ENCODE results near the gene SMAD3. TPM values are rescaled to one million over a fixed set of nuclear protein-coding genes. Genes with fewer than 3 reads are reported as not detected.

Gene SMAD3
- total RNA-seq, 2 experiments from 2014 or later: 41.2 to 77.8 TPM

DNA sequence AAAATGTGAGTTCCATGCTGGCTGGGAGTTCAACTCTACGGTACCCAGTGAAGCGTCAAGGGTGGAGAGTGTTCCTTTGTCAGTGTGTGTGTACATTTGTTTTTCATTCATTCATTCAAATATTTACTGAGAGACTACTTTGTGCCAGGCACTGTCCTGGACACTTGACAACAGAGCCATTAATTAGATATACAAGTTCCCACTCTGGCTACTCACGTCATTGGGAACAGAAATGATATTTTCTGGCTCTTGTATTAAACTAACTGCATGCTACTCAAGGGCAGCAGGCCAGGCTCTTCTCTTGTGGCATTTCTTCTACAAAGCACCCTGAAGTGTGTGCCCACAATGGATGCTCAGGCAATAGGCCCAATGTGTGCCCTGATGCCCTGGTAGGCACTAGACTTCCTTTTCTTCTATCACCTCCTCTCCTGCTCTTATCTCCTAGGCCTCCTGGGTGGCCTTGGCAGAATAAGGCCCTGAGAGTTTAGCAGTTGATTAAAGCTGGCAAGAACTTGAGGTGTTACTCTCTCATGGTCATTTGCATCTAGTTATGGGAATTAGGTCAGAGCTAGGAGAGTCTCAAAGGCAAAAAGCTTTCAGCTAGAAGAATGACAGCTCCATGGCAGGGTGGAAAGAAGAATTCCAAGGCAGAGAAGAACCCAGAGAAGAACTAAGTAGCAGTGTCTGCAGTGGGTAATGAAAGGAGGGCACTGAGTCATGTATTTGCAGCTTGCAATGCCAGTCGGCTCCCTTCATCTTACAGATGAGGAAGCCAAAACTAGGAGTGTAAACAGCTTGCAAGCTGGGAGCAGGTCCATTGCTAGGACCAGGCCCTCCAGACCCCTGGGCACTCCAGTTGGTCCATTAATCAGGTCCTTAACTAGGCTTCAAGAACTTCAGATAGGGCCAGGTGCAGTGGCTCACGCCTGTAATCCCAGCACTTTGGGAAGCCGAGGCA lies 14.0 kb upstream of the SMAD3 start:
- H3K36me3 ChIP-seq (ENCODE audit: insufficient read depth, low read length): no peaks in the 10 kb centered on the region
- no peaks in the 10 kb centered on the region for H4K20me1 ChIP-seq (ENCODE audit: insufficient read depth, low read length)
- BruUV-seq (replicated peaks): no TSS peak
- H3K4me2 ChIP-seq (ENCODE audit: low read length): peak overlapping the region; percentile 46
- intact Hi-C loops (cut with micrococcal nuclease; ENCODE audit: unreplicated experiment): no loop called here
- no peak overlapping the region for H3K27ac ChIP-seq (ENCODE audit: low read depth, low read length, poor library complexity, severe bottlenecking)
- TF ChIP-seq, protein P1, sequence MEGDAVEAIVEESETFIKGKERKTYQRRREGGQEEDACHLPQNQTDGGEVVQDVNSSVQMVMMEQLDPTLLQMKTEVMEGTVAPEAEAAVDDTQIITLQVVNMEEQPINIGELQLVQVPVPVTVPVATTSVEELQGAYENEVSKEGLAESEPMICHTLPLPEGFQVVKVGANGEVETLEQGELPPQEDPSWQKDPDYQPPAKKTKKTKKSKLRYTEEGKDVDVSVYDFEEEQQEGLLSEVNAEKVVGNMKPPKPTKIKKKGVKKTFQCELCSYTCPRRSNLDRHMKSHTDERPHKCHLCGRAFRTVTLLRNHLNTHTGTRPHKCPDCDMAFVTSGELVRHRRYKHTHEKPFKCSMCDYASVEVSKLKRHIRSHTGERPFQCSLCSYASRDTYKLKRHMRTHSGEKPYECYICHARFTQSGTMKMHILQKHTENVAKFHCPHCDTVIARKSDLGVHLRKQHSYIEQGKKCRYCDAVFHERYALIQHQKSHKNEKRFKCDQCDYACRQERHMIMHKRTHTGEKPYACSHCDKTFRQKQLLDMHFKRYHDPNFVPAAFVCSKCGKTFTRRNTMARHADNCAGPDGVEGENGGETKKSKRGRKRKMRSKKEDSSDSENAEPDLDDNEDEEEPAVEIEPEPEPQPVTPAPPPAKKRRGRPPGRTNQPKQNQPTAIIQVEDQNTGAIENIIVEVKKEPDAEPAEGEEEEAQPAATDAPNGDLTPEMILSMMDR (conservative IDR thresholded peaks at IDR 0.05; ENCODE audit: low read length): no peak
- no peak for TF ChIP-seq EZH2phosphoT487 (IDR thresholded peaks at IDR 0.05; ENCODE audit: borderline replicate concordance, low read depth, low read length)
- no peak for DNase-seq (ENCODE audit: low spot score)
- no peaks in the 10 kb centered on the region for H3K79me2 ChIP-seq (ENCODE audit: insufficient read depth, low read depth, low read length)
- H3K4me3 ChIP-seq (ENCODE audit: low read depth, low read length, poor library complexity, severe bottlenecking): no peak overlapping the region
- CTCF ChIA-PET (ENCODE audit: unreplicated experiment): no interaction called here
- H2AFZ ChIP-seq (ENCODE audit: low read length): peak overlapping the region; percentile 88
- H3K9me3 ChIP-seq (ENCODE audit: low read length): no peaks in the 10 kb centered on the region
- H3K4me1 ChIP-seq (ENCODE audit: insufficient read depth, low read length, poor library complexity, severe bottlenecking): peaks cover 23% of the 10 kb centered on the region
- POLR2A ChIA-PET: interaction anchor here (0.7 kb wide), 1 partner anchor 15 kb away, joined by 3 read pairs; no protein-coding TSS in a partner anchor
- no peaks in the 10 kb centered on the region for H3K9me2 ChIP-seq (ENCODE audit: insufficient read depth, low read length)

DNA sequence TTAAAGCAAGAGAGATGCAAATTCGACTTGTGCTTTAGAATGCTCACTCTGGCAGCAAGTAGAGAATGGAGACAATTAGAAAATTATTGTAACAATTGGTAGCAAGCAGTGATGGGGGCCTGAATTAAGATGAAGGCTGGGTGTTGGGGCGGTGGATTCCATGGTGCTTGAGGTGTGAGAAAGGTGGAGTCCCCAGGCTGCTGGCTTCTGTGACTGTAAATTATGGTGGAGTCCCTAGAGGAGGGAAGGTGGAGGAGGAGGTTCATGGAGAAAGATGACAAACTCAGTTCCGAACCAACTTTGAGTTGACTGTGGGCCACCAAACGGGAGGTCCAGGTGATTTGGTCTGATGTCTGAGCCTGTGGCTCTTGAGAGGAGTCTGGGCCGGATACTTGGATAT lies 10.7 kb upstream of the SMAD3 start:
- POLR2A ChIA-PET: no interaction called here
- BruUV-seq (replicated peaks): no TSS peak

More for the DNA sequence above, 10.7 kb upstream of the SMAD3 start:
- H2AFZ ChIP-seq (ENCODE audit: low read length): no peak overlapping the region
- intact Hi-C loops (cut with micrococcal nuclease; ENCODE audit: unreplicated experiment): no loop called here
- H3K9me3 ChIP-seq (ENCODE audit: low read length): no peaks in the 10 kb centered on the region
- H3K36me3 ChIP-seq (ENCODE audit: insufficient read depth, low read length): no peaks in the 10 kb centered on the region
- H3K79me2 ChIP-seq (ENCODE audit: insufficient read depth, low read depth, low read length): no peaks in the 10 kb centered on the region
- CTCF ChIA-PET (ENCODE audit: unreplicated experiment): no interaction called here
- H3K4me3 ChIP-seq (ENCODE audit: low read depth, low read length, poor library complexity, severe bottlenecking): no peak overlapping the region
- H3K4me1 ChIP-seq (ENCODE audit: insufficient read depth, low read length, poor library complexity, severe bottlenecking): peaks cover 26% of the 10 kb centered on the region
- no peak for DNase-seq (ENCODE audit: low spot score)
- no peak overlapping the region for H3K27ac ChIP-seq (ENCODE audit: low read depth, low read length, poor library complexity, severe bottlenecking)
- no peak overlapping the region for H3K4me2 ChIP-seq (ENCODE audit: low read length)
- H3K9me2 ChIP-seq (ENCODE audit: insufficient read depth, low read length): no peaks in the 10 kb centered on the region
- no peaks in the 10 kb centered on the region for H4K20me1 ChIP-seq (ENCODE audit: insufficient read depth, low read length)
- TF ChIP-seq, protein P1 (conservative IDR thresholded peaks at IDR 0.05; ENCODE audit: low read length): no peak
- TF ChIP-seq EZH2phosphoT487 (IDR thresholded peaks at IDR 0.05; ENCODE audit: borderline replicate concordance, low read depth, low read length): no peak
